ENCODE data around the gene RFX2.
A peak's percentile ranks its signal among the peaks of the same experiment; 100 is the strongest.
"Not testable (repeated sequence)": the region's sequence is repeated elsewhere in the genome, so short reads cannot be mapped to it uniquely, and the experiment has no call there.

RFX2 gene

DNA sequence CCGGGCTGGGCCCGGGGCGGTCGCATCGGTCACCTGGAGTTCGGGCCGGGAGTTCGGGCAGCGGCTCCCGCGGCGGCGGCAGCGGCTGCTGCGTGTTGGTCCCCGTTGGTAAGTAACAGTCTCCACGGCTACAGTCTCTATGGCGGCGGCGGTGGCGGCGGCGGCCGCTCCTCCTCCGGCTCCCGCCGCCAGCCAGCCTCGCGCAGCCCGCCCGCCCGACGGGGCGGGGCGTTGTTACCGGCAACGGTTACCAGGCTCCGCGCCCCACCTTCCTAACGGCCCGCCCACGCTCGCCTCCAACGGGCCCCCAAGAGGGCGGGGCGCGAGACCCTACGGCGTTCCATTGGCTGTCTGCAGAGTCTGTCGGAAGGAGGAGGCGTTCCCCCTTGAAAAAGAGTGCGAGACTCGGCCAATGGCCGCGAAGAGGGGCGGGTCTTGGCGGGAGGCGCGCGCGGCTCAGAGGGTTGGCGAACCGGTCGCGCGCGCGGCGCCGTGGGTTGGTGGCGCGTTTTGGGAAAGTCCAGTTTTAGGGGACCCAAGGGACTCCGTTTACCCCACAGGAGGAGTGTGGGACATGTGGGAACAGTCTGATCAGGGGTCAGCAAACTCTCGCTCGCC is at the start of gene RFX2:
TSS of gene RFX2 (minus strand) at position 141 of the 618 bp plus-strand sequence. CDS start 63,004 bp downstream, outside the sequence.
- DNase-seq: peak; percentile 95

DNA sequence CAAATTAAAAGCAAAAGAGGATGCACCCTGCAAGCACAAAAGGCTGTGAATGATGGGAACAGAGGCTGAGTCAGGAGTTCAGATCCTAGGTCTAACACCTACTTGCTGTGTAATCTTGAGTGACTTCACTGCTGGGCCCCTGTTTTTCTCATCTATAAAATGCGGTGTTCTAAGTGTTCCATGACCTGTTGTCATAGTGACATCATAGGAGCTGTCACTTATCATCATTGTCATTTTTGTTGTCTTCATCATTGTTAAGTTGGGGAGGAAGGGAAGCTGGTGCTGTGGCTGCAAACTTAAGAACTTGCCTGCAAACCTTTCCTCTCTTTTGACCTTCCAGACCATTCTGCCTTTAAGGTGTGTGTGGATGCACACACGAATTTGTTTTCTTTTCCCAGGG is 45.7 kb upstream of the RFX2 start:
- no peak for DNase-seq

DNA sequence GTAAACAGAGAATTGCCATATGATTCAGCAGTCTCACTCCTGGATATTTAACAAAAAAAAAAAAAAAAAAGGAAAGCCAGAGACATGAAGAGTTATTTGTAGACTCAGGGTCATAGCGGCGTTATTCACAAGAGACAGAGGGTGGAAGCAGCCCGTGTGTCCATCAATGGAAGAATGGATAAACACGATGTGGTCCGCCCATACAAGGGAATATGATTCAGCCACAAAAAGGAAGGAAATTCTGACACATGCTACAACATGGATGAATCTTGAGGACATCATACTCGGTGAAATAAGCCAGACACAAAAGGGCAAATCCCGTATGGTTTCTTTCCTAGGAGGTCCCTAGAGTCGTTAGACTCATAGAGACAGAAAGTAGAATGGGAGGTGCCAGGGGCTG is 40.0 kb upstream of the RFX2 start:
- DNase-seq: no peak

DNA sequence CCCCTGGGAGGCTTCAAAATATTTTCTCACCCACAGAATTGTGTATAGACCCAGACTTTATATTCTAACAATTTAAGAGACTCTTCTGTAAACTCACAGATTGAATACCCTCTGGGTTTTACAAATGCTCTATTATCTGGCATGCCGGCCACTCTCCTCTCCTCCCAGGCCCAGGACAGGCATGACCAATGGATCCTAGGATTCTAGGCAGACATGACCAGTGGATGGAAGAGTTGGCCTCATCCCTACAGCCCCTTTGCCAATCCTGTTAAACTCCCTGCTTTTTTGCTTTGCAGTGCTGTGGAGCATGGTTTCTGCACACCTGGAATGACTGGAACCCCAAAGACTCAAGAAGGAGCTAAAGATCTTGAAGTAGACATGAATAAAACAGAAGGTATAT is 30.9 kb upstream of the RFX2 start:
- no peak for DNase-seq

DNA sequence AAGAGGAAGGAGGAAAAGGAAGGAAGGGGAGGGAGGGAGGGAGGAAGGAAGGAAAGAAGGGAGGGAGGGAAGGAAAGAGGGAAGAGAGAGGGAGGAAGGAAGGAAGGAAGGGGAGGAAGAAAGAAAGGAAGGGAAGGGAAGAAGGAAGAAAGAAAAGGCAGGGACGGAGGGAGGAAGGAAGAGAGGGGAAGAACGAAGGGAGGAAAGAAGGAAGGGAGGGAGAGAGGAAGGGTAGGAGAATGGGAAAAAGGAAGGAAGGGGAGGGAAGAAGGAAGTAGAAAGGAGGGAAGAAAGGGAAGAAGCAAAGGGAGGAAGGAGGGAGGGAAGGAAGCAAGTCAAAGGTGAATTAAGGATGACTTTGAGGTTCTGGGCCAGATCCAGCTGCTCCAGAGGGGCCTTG is 28.2 kb upstream of the RFX2 start:
- DNase-seq: no peak

DNA sequence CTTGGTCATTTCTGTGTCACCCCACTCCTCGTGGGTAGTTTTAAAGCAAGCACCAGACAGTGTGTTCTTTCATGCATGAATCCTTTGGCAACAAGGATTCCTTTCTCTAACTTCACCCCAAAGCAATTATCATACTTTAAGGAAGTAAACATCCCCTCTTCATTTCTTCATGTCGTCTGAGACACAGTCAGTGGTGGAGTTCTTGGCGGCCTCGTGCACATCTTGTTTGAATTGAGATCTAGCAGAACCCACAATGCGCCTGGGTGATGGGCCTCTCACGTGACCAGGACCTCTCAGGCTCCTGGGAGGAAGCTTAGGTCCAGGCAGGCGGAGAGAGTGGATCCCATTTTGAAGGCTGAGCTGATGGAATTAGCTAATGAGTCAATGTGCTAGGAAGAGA is 27.8 kb upstream of the RFX2 start:
- no peak for DNase-seq

DNA sequence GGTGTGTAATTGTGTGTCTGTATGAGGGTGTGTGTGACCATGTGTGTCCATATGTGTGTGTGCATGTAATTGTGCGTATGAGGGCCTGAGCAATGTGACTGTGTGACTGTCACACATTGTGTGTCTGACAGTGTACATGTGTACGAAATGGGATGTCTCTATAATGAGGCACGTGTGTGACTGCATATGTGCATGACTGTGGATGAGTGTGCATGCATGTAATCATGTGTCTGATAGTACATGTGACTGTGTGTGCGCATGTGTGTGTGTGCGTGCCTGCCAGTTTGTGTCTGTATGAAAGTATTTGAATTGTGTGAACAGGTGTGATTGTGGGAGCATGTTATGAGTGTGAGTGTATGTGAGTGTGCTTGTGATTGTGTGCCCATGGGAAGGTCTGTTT is 22.9 kb upstream of the RFX2 start:
- no peak for DNase-seq

DNA sequence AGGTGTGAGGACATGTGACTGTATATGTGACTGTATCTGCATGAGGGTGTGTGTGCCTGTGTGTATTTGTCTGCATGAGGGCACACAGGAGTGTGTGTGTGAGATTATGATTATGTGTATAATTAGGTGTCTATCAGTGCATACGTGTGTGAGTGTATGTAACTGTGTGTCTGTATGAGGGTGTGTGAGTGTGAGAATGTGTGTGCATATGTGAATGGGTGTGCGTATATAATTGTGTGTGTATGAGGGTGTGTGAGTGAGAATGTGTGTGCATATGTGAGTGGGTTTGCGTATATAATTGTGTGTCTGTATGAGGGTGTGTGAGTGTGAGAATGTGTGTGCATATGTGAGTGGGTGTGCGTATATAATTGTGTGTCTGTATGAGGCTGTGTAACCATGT is 22.2 kb upstream of the RFX2 start:
- no peak for DNase-seq

DNA sequence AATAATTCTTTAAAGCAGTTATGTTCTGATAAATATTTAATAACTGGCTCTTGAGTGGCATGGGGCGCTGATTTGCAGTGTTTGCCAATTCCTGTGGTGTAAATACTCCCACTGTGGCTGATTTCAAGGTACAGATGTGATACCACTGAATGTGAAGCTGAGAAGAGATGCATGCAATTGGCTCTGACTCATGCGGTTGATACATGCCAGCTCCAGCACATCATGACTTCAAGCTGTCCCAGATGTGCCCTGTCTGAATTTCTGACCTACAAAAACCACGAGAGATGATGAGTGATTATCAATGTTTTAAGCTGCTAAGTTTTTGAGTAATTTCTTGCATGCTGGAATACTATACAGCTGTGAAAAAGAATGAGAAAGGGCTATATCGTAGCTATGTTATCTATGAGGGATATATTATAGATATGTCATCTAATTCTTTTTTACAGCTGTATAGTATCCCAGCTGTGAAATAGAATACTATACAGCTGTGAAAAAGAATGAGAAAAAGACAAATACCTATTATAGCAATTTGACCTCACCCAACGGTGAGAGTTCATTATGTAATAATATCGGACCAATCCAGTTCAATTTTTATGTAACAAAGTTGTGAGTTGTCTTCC is 17.5 kb upstream of the RFX2 start:
- DNase-seq: no peak

DNA sequence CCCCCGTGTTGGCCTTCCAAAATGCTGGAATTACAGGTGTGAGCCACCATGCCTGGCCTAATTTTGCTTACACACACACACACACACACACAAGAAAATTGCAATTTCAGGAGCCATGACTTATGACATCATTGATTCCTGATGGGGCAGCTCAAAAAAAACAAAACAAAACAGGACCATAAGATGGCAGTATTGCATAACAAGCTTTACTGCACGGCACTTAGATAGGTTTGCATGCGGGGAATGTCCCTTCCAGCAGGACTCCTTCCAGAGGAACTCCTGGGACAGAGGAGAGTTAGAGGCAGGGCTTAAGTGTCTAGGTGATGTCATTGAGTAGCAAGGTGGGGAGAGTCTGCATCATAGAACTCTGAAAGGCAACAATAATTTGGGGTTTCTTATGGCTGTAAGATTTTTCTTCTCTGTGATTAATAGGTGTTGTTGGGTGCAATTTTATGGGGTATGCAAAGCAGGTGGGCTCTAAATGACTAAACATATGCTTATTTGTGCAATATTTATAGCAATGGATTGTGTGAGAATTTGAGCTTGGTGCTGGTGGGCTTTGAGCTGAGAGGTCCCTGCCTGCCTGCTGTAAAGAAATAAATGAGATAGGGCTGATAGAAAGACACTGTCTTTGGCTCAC is 16.2 kb upstream of the RFX2 start:
- DNase-seq: peak; percentile 41

DNA sequence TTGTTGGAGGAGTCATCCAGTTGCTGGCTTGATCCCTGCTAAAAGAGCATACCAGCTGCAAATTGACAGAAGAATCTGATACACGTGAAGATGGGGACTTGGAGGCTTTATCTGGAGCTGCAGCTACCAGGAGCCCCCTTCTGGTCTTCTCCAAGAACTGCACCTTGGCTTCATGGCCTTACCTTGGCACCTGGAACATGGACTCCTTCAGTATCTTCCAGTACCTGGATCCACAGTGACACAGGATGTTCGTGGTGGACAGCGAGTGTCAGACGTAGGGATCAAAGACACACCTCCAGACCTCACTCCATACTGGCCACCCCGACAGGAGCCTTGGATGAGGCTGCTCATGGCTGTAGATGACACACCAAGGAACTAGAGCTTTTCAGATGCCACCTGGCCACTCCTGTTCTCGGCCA is 15.3 kb upstream of the RFX2 start:
- peak; percentile 65 for DNase-seq

DNA sequence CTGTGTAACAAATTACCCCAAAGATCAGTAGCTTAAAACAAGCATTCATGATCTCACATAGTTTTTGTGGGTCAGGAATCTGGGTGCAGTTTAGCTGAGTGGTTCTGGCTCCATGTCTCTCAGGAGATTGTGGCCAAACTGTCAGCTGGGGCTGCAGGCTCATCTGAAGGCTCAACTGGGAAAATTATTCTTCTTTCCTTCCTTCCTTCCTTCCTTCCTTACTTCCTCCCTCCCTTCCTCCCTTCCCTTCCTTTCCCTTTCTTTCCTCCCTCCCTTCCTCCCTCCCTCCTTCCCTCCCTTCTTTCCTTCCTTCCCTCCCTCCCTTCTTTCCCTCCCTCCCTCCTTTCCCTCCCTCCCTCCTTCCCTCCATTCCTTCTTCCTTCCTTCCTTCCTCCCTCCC is 8.7 kb upstream of the RFX2 start:
- DNase-seq: no peak

DNA sequence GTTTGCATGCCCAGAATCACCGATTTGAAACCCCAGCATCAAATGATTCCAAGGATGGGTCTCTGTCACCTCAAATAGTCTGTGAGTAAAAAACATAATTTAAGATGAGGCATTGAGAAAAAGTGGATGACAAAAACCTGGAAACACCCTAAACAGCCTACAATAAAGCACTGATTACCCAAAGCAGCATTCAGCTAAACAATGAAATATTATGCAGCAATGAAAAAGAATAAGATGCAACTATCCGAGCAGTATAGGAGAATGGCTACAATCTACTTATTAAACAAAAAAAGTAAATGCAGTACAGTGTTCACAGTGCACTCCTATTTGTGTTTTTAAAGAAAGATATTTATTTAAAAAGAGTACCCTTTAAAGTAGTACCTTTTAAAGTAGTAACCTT is 7.7 kb upstream of the RFX2 start:
- no peak for DNase-seq

DNA sequence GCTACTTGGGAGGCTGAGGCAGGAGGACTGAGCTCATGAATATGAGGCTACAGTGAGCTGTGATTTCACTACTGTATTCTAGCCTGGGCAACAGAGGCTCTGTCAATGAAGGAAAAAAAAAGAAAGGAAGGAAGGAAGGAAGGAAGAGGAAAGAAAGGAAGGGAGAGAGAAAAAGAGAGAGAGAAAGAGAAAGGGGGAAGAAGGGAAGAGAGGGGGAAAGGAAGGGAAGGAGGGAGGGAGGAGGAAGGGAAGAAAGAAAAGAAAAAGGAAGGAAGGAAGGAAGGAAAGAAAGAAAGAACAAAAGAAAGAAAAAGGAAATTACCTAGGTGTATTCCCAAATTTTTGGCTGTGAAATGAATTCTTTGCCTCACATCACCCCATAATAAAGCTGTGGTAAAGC is 7.2 kb upstream of the RFX2 start:
- DNase-seq: no peak

DNA sequence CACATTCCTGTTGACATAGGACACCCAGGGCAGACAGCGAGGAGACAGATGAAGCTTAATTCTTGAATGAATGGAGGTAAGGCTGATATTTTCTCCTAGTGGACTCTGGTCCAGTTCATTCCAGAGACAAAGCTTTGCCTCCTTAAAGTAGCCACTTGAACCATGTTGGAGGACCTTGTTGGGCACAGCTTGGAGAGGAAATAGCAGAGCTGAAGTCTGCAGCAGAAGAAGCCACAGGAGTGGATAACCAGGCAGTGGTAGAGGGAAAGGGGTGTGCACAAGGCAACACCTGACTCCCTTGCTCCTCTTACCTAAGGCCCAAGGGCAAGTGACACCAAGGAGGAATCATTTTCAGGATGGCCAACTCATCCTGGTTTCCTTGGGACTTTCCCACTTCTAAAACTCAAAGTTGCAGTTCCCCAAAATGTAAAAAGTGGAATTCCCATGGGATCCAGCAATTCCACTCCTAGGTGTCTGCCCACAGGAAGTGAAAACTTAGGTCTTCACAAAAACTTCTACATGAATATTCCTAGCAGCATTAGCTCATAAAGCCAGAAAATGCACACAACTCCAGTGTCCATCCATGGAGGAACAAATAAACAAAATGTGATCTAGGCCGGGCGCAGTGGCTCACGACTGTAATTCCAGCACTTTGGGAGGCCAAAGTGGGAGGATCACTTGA is 6.6 kb upstream of the RFX2 start:
- no peak for DNase-seq

DNA sequence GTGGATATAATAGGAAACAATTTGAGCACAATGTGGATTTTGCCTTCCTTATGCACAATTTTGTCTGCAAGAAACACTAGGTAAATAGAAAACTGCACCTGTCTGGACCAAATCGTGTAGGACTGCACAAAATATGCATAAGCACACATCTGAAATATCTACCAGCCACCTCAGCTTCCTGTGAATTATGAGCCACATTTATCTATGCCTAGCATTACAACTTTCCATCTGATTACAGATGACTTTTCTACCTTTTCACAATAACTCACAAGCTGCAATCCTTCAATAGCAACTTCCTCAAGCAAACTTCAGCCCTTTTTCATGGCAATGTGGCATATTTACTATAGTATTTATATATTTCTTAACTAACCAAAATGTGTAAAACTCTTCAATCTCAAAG is 5.7 kb upstream of the RFX2 start:
- no peak for DNase-seq

DNA sequence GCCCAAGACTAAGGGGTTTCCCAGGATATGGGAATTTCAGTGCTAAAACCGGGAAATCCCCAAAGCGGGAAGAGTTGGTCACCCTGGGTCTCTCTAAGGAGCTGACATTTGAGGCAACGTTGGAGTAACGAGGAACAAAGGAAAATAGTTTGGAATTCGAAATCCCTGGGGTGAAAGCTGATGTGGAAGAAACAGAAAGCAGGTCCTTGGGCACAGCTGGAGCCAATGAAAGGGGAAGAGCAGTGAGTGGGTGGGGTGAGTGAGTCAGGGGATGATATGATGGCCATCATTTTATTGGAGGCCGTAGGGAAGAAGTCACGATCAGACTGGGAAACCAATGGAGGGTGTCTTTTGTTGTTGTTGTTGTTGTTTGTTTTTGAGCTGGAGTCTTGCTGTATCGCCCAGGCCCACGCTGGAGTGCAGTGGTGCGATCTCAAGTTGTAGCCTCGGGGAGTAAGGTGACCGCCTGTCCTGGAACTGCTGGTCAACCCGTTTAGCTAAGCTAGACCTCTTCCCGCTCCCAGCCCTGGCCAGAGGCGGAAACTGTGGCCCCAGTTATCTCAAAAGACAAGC is 3.4 kb upstream of the RFX2 start:
- no peak for DNase-seq

DNA sequence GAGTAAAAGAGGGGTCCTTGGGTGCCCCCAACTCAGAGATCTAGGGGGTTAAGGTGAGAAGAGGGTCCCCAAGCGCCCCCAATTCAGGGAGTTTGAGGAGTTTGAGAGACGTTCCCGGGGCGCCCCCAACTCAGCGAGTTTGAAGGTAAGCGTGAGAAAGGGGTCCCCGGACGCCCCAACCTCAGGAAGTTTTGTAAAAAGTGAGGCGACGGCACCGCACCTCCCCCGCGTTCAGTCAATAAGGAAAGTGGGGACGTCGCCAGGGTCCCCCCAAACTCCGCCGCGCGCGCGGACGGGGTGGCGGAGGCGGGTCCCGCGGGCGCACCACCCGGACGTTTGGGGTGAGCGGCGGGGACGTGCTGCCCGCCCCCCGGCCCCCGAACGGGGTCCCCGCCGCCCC is 353 bp downstream of the RFX2 start:
- DNase-seq: no peak

DNA sequence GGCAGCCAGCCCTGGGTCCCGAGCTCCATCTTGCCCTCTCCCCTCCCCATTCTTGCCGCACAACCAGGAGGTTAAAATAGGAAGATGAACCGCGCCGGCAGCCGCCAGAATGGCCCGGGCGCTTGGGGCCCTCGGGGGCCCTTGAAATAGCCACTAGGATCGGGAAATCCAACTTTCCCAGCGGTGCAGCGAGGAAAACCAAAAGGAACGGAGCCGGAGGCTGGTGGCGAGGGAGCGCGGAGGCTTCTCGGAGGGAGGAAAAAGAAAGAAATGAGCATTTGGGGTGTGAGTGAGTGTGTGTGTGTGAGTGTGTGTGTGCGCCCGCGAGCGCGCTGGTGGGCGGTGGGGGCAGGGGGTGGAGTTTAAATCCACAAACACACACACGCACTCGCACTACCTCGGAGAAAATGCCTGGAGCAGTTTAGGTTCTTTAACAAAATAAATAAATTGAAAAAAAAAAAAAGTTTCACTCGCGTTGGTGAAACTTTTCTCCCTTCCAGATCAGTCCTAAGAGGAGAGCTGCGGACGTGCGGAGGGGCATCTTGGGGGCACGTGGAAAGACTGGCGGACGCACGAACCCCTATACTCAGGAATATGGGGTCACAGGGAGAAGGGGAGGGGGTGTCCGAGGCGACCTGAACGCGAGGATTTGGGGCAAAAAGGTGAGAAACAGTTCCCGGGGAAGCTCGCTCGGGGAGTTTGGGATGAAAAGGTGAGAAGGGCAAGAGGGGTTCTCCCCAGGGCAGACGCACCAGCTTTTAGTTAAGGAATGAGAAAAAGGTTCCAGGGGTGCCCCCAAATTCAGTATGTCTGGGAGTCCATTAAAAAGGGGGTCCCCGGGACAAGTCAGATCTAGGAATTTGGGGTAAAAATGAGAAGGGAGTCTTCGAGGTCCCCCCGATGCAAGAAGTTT is 1.3 kb downstream of the RFX2 start:
- no peak for DNase-seq

DNA sequence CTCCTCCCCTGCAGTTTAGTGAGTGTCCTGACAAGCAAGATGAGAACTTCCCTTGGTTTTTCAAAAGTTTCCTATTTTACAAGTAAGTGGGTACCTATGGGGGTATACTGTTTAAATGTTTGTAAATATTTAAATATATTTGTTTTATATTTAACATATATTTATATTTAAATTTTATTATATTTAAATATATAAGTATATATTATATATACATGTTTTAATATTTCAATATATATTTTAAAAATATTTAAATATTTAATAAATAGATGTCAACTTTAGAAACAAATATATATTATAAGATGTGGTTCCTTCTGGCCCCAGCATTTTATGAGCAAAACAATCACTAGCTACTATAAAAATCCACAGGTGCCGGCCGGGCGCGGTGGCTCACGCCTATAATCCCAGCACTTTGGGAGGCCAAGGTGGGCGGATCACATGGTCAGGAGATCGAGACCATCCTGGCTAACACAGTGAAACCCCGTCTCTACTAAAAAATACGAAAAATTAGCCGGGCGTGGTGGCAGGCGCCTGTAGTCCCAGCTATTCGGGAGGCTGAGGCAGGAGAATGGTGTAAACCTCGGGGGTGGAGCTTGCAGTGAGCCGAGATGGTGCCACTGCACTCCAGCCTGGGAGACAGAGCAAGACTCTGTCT is 3.5 kb downstream of the RFX2 start:
- not testable (repeated sequence) for DNase-seq

DNA sequence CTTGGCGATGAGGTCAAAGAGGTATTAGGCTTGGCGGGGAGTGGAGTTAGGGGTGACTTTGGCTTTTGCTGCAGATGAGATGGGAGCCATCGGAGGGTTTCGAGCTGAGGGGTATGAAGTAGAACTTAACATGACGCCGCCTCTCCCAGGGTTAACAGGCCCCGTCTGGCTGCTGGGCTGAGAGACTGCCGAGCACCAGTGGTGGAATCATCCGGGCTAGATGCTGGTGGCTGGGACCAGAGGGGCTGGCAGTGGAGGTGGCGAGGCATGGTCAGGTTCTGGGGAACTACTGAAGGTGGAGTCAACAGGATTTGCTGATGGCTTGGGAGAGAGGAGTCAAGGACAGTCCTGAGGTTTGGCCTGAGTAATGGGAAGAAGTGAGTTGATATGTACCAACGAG is 4.9 kb downstream of the RFX2 start:
- no peak for DNase-seq

DNA sequence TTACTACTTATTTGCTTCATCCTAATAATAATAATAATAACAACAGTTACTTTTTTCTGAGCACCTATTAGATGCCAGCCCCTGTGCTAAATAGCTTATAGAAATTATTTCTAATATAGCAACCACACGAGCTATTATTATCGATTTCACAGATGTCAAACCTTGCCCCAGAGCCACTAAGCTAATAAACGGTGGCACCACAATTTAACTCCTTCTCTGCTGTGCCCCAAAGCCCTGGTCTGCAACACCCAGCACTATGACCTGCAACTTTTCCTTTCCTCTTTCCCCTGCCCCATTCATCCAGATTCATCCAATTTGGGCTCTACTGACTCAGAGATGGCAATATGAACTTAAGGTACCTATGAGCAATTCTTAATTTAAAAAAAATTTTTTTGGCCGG is 6.4 kb downstream of the RFX2 start:
- DNase-seq: no peak

Data from DMS 273 treated with DMSO at 0.1 percent for 48 hours (cell line).